ES-I3 (cell line): ENCODE measurements around the gene GTF3C1.

Experiments used
- H3K36me3 ChIP-seq: 2 replicates; pipeline ENCODE4 v1.6.1; 2013; ENCODE audit warnings: mild to moderate bottlenecking, low read length, control low read depth, moderate library complexity; ENCODE audit not compliant: insufficient read depth
- H3K4me1 ChIP-seq: 2 replicates; pipeline ENCODE4 v1.6.1; 2013; ENCODE audit warnings: mild to moderate bottlenecking, control low read depth, low read length; ENCODE audit not compliant: insufficient read depth
- H3K9ac ChIP-seq: 2 replicates; pipeline ENCODE4 v1.6.1; 2013; ENCODE audit warnings: low read depth, mild to moderate bottlenecking, low read length, moderate library complexity
- H3K9me3 ChIP-seq: 2 replicates; pipeline ENCODE4 v1.6.1; 2013; ENCODE audit warnings: mild to moderate bottlenecking, low read length, moderate library complexity; ENCODE audit not compliant: control insufficient read depth, insufficient read depth

Gene GTF3C1

DNA sequence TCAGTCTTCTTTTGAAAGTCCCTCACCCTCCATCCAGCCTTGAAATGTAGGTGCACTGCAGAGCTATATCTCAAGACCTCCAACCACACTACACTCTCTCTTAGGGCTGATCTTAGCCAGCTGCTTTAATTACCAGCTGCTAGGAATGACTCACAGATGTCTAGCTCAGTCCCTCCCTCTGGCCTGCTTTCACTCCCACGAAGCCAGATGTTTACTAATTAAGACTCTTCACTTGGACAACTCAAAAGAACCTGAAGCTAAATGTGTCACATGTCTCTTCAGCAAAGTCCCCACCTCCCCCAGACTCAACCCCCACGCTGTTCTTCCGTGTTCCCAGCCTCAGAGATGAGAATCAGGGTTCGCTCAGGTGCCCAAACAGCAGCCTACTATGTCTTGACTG lies 2.6 kb downstream of the GTF3C1 start:
- no peaks in the 10 kb centered on the region for H3K4me1 ChIP-seq
- H3K9me3 ChIP-seq = no peaks in the 10 kb centered on the region
- no peak overlapping the region for H3K9ac ChIP-seq
- H3K36me3 ChIP-seq = peaks cover 29% of the 10 kb centered on the region

GRCh38 chr16:27544671-27545070 lies 5.0 kb downstream of the GTF3C1 start:
- no peaks in the 10 kb centered on the region for H3K4me1 ChIP-seq
- no peak overlapping the region for H3K9ac ChIP-seq
- no peaks in the 10 kb centered on the region for H3K9me3 ChIP-seq
- peaks cover 50% of the 10 kb centered on the region for H3K36me3 ChIP-seq

DNA sequence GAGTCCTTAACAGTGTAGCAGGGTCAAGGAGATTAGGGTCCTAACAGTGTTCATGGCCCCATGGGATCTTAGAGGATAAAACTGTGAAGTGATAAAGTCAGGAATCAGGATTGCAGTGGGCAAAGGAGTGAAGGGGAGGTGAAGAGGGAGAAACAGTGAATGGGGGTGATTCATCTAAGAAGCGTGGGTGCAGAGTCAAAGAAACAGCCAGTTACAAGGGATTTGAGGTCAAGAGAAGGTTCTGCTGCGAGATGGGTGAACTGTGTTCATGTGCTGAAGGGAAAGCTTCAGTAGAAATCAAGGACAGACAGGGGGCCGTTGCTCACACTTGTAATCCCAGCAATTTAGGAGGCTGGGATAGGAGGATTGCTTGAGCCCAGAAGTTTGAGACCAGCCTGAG lies 5.9 kb downstream of the GTF3C1 start:
- Histone ChIP-seq H3K9me3 (no peaks in the 10 kb centered on the region), H3K9ac (no peak overlapping the region), H3K4me1 (no peaks in the 10 kb centered on the region), H3K36me3 (peaks cover 58% of the 10 kb centered on the region)

DNA sequence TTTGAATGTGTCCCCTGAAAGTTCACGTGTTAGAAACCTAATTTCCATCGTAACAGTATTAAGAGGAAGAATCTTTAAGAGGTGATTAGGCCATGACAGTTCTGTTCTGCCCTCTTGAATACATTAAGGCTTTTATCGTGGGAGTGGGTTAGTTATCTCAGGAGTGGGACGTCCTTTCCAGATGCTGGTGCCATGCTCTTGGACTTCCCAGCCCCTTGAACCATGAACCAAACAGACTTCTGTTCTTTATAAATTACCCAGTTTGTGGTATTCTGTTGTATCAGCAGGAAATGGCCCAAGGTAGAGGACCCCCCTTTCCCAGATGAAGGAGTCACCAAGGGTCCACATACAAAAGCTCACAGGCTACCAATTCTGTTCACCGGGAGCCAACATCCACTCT lies 10.1 kb downstream of the GTF3C1 start:
- H3K9ac ChIP-seq = no peak overlapping the region
- H3K9me3 ChIP-seq = no peaks in the 10 kb centered on the region
- peaks cover 63% of the 10 kb centered on the region for H3K36me3 ChIP-seq
- no peaks in the 10 kb centered on the region for H3K4me1 ChIP-seq

DNA sequence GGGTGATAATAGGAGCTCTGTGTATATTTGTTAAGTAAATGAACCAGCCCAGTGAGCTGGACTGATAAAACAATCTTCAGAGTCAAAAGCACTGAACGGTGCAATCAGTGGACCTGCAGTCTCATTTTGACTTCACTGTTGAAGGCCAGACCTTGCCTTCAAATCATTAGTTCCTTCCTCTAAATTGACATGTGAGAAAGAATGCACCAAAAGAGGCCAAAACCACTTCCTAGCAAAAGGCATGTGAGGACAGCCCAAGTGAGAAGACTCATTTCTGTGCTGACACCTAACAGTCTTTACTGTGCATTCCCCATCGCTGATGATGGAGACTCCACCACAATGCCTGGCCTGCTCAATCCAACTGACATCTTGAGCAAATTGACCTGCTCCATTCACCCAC lies 10.6 kb downstream of the GTF3C1 start:
- Histone ChIP-seq H3K36me3 (peaks cover 63% of the 10 kb centered on the region), H3K9me3 (no peaks in the 10 kb centered on the region), H3K9ac (no peak overlapping the region), H3K4me1 (no peaks in the 10 kb centered on the region)

- Histone ChIP-seq H3K36me3 (peaks cover 62% of the 10 kb centered on the region), H3K9me3 (no peaks in the 10 kb centered on the region), H3K4me1 (no peaks in the 10 kb centered on the region), H3K9ac (no peak overlapping the region)
Measured at GRCh38 chr16:27538528-27538927, 11.2 kb downstream of the GTF3C1 start.

DNA sequence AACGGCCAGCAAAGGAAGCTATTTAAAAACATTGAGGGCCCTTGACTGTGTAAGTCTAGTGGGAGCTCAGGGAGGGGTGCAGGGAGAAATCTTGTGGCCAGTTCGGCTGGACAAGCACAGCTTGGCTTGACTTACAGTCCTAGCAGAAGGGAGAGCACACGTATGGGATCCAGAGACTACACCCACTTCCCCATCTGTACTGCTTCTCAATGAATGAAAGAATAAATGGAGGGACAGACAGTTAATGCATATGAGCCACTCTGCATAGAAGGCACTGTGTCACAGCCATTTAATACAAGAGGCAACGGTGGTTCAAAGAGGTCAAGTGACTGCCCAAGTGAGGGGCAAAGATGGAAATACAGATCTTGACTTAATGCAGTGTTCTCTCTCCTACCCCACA lies 15.5 kb downstream of the GTF3C1 start:
- Histone ChIP-seq H3K36me3 (peaks cover 49% of the 10 kb centered on the region), H3K9ac (no peak overlapping the region), H3K4me1 (no peaks in the 10 kb centered on the region), H3K9me3 (no peaks in the 10 kb centered on the region)

GRCh38 chr16:27531826-27532800 lies 17.6 kb downstream of the GTF3C1 start:
- no peaks in the 10 kb centered on the region for H3K9me3 ChIP-seq
- no peak overlapping the region for H3K9ac ChIP-seq
- peaks cover 57% of the 10 kb centered on the region for H3K36me3 ChIP-seq
- H3K4me1 ChIP-seq = no peaks in the 10 kb centered on the region

DNA sequence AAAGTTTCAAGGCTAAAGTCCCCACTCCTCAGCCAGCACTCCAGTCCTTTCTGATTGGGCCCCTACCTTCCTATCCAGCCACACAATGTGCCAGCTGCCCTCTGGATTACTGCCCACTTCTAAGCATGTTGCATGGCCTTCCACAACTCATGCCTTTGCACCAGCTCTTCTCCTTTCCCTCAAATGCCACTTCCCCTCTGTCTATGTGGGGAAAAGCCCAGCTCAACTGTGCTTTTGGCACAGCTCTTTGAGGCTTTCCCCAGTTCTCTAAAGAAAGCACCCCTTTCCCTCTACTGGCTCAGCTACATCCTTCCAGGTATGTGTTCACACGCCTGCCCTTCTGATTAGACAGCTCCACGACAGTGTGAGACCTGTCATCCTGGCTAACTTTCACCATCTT lies 18.5 kb downstream of the GTF3C1 start:
- no peak overlapping the region for H3K9ac ChIP-seq
- no peaks in the 10 kb centered on the region for H3K4me1 ChIP-seq
- H3K36me3 ChIP-seq = peaks cover 58% of the 10 kb centered on the region
- no peaks in the 10 kb centered on the region for H3K9me3 ChIP-seq

- Histone ChIP-seq H3K9me3 (no peaks in the 10 kb centered on the region), H3K4me1 (no peaks in the 10 kb centered on the region), H3K36me3 (peaks cover 68% of the 10 kb centered on the region), H3K9ac (no peak overlapping the region)
Measured at GRCh38 chr16:27529962-27530361, 19.8 kb downstream of the GTF3C1 start.

DNA sequence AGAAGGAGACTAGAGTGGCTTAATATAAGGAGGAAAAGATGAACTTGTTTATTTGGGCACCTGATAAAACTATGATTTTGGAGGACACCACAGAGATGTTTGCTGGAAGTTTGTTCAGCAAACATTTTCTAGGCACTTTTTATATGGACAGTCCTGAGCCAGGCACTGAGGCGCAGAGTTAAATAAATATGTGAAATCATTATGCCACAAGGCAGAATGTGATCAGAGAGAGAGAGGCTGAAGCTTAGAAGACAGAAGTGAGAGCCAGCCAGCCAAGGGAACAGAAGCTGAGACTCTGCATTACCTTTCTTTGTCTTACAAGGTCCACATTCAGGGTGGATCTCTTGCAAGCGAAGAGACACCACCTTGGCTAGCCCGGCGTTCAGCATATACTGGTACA lies 21.4 kb downstream of the GTF3C1 start:
- Histone ChIP-seq H3K4me1 (no peaks in the 10 kb centered on the region), H3K36me3 (peaks cover 68% of the 10 kb centered on the region), H3K9me3 (no peaks in the 10 kb centered on the region), H3K9ac (no peak overlapping the region)

DNA sequence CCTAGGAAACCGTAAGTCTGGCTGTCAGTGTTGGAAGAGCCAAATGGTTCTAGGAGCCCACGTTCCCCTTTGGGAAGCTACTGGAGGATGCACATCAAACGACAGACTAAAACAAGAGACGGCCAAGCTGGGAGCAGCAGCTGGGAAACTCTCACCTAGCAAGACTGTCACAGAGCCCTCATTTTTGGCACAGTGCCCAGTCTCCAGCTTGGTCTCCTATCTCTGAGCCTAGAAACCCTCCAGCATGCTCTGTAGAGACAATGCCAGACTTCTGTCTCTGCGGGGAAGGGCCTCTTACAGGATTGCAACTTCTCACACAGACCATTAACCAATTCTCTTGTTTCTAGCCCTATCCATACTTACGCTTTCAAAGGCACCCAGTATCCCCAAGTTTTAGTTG lies 23.5 kb downstream of the GTF3C1 start:
- Histone ChIP-seq H3K36me3 (peaks cover 63% of the 10 kb centered on the region), H3K9ac (no peak overlapping the region), H3K9me3 (no peaks in the 10 kb centered on the region), H3K4me1 (no peaks in the 10 kb centered on the region)

DNA sequence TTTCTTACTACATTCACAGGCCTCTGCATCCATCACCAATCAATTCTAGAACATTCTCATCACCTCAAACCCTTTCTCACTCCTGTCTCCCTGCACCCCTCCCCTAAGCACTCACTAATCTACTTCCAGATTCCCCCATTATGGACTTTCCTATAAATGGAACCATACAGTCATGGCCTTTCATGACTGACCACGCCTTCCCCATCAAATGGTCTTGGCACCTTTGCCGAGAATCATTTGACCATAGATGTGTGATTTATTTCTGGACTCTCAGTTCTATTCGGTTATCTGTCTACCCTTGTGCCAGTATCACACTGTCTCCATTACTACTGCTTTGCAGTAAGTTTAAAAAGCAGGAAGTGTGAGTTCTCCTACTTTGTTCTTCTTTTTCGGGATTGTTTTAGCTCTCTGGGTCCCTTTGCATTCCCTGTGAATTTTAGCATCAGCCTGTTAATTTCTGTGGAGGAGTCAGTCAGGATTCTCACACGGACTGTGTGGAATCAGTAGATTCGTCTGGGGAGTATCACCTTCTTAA lies 27.5 kb downstream of the GTF3C1 start:
- no peaks in the 10 kb centered on the region for H3K4me1 ChIP-seq
- peaks cover 45% of the 10 kb centered on the region for H3K36me3 ChIP-seq
- no peak overlapping the region for H3K9ac ChIP-seq
- H3K9me3 ChIP-seq = no peaks in the 10 kb centered on the region

DNA sequence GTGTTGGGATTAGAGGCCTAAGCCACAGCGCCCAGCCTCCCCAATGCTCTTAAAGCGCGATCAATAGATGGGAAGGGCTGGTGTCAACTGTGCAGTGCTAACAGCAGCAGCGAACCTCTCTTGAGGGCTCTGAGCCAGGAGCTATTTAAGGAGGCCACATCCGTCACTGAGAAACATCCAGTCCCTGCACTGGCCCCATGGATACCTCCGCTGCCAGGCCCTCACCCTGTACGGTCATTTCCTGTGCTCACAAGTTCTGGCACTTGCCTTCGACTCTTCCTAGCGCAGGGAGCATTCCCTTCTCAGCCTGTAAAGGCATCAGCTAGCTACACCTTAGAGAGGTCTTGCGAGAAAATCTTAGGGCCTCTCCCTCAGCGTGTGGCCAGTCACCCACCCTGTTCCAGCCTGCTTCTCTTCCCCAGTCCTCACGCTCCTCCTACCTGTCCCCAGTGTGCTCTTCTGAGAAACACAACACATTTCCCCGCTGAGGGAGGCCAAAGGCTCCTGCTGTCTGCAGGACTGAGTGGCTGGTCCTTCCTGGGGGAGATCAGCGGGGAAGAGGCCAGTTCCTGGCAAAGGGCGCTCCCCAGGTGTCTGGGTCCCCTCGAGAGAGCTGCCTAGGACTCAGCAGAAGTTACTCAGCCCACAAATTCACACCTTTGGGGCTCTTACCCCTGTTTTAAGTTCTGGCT lies 28.6 kb downstream of the GTF3C1 start:
- no peaks in the 10 kb centered on the region for H3K4me1 ChIP-seq
- H3K9ac ChIP-seq = no peak overlapping the region
- H3K36me3 ChIP-seq = peaks cover 34% of the 10 kb centered on the region
- no peaks in the 10 kb centered on the region for H3K9me3 ChIP-seq

DNA sequence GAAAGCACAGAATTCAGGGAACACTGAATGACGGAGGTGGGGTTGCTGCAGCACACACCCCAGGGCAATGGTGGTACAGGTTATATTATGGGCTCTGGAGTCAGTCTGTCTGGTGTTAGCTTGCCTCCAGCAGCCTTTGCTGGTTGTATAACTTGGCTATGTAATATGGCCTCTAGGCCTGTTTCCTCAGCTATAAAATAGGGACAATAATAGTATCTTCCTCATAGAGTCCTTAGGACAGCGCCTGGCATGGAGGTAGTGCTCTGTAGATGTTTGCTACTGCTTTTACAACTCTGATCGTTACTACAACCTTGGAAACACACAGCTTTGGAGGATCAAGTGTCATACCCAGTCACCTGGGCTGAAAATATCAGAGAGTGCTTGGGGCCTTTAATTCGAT lies 31.5 kb downstream of the GTF3C1 start:
- no peak overlapping the region for H3K9ac ChIP-seq
- H3K4me1 ChIP-seq = no peaks in the 10 kb centered on the region
- H3K36me3 ChIP-seq = peaks cover 15% of the 10 kb centered on the region
- no peaks in the 10 kb centered on the region for H3K9me3 ChIP-seq
